AG09309 (cell line): ENCODE data around the gene KCTD19.

Experiments
- DNase-seq: peaks from one replicate; pipeline ENCODE4 v3.0.0-alpha.2; 2010; ENCODE audit warnings: low read depth
- H3K4me3 ChIP-seq: 2 replicates; pipeline ENCODE4 v1.5.1; 2011; ENCODE audit warnings: mild to moderate bottlenecking, low read depth, low read length, moderate library complexity; ENCODE audit not compliant: control insufficient read depth
- CTCF ChIP-seq: IDR thresholded peaks from 2 replicates; pipeline ENCODE4 v1.5.1; 2011; ENCODE audit warnings: mild to moderate bottlenecking, low read depth, low read length, inconsistent platforms; ENCODE audit not compliant: insufficient read depth, control insufficient read depth; ENCODE audit errors: missing control alignments

The KCTD19 gene

DNA sequence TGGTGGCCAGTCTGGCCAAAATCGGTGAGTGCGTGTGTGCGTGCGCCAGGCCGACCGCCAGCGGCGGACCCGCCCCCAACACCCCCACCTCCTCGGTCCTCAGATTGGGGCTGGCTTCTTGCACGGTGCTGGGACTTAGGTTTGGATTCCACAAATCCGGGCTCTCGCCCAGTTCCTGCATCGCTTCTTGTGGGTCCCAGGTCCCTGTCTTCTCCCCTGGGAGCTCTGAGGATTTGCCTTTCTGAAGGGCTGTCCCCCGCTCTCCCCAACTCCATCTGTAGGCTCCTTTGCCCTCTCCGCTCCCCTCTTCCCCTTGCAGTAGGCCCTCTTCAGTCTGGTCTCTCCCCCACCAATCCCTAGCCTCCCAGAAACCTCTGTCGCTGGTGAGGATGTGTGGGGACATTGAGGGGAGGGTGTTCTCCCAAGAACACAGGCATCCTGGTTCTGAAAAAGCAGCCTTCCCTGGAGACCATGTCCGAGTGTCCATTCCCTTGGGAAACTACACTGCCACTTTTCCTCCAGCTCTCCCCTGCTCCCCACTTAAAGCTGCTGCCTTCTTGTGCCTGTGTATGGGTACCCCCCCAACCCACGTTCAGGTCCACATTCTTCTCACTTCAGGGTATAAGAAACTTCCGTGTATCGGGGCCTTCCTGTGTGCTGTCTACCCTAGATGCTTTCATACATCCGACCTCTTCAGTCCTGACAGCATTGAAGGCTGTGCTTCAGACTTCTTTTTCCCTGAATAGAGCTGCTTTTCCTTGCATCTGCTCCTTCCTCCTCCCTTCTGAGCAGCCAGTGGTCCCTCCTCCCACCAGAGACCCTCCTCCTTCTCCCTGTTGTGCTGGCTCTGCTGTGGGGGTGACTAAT lies 77.1 kb downstream of the KCTD19 start:
- DNase-seq, result no peak
- peak overlapping the region; percentile 45 for H3K4me3 ChIP-seq
- no peak for TF ChIP-seq CTCF

GRCh38 chr16:67248401-67249177 lies 78.0 kb downstream of the KCTD19 start, which contains the start of gene SLC9A5:
TSS of gene SLC9A5 (plus strand) at chr16:67248979. CDS start at chr16:67249015, 36 bp downstream.
- peak within 1 kb of the TSS; percentile 45 for H3K4me3 ChIP-seq
- no peak for TF ChIP-seq CTCF
- DNase-seq, result no peak

- TF ChIP-seq CTCF, result no peak
- no peak for DNase-seq
- H3K4me3 ChIP-seq, result peak overlapping the region; percentile 45
Measured at GRCh38 chr16:67248073-67248400, 78.5 kb downstream of the KCTD19 start.

- peak; percentile 70 for DNase-seq
- H3K4me3 ChIP-seq, result peak within 1 kb of the TSS; percentile 76
Measured at GRCh38 chr16:67247192-67248072, 79.1 kb downstream of the KCTD19 start, which contains the start of gene FHOD1. TSS of gene FHOD1 (minus strand) at chr16:67247481. CDS start at chr16:67247410, 71 bp downstream.

GRCh38 chr16:67246756-67247191 lies 79.8 kb downstream of the KCTD19 start:
- peak overlapping the region; percentile 76 for H3K4me3 ChIP-seq
- TF ChIP-seq CTCF, result no peak
- DNase-seq, result no peak

More at GRCh38 chr16:67247192-67248072, 79.1 kb downstream of the KCTD19 start, which contains the start of gene FHOD1:
- TF ChIP-seq CTCF, result no peak
